ENCODE results near the gene PRKAG2.

Gene PRKAG2

GRCh38 chr7:151628846-151629604, 247.9 kb downstream of the PRKAG2 start:
- TF ChIP-seq CTCF (IDR thresholded peaks at IDR 0.05; ENCODE audit: insufficient read depth, low read length, poor library complexity, severe bottlenecking): no peak
- Histone ChIP-seq H3K36me3 (ENCODE audit: control insufficient read depth, insufficient read depth, low read length) (no peaks in the 10 kb centered on the region), H3K4me3 (replicated peaks; ENCODE audit: low read depth, low read length) (no peak overlapping the region), H3K27me3 (replicated peaks; ENCODE audit: control insufficient read depth, insufficient read depth, low read length) (no peaks in the 10 kb centered on the region)
- DNase-seq (ENCODE audit: extremely low read depth, insufficient read length): no peak

- Histone ChIP-seq H3K27me3 (replicated peaks; ENCODE audit: control insufficient read depth, insufficient read depth, low read length) (no peaks in the 10 kb centered on the region), H3K36me3 (ENCODE audit: control insufficient read depth, insufficient read depth, low read length) (no peaks in the 10 kb centered on the region), H3K4me3 (replicated peaks; ENCODE audit: low read depth, low read length) (no peak overlapping the region)
- no peak for DNase-seq (ENCODE audit: extremely low read depth, insufficient read length)
- peak; percentile 23 for TF ChIP-seq CTCF (IDR thresholded peaks at IDR 0.05; ENCODE audit: insufficient read depth, low read length, poor library complexity, severe bottlenecking)
Observed at GRCh38 chr7:151626422-151627115, 250.3 kb downstream of the PRKAG2 start.

GRCh38 chr7:151625606-151626005, 251.3 kb downstream of the PRKAG2 start:
- no peaks in the 10 kb centered on the region for H3K27me3 ChIP-seq (replicated peaks; ENCODE audit: control insufficient read depth, insufficient read depth, low read length)
- H3K4me3 ChIP-seq (replicated peaks; ENCODE audit: low read depth, low read length): no peak overlapping the region
- DNase-seq (ENCODE audit: extremely low read depth, insufficient read length): no peak
- H3K36me3 ChIP-seq (ENCODE audit: control insufficient read depth, insufficient read depth, low read length): no peaks in the 10 kb centered on the region
- no peak for TF ChIP-seq CTCF (IDR thresholded peaks at IDR 0.05; ENCODE audit: insufficient read depth, low read length, poor library complexity, severe bottlenecking)

- no peaks in the 10 kb centered on the region for H3K27me3 ChIP-seq (replicated peaks; ENCODE audit: control insufficient read depth, insufficient read depth, low read length)
- DNase-seq (ENCODE audit: extremely low read depth, insufficient read length): no peak
Observed at GRCh38 chr7:151624246-151624928, 252.5 kb downstream of the PRKAG2 start.

GRCh38 chr7:151623766-151624165, 253.1 kb downstream of the PRKAG2 start:
- H3K27me3 ChIP-seq (replicated peaks; ENCODE audit: control insufficient read depth, insufficient read depth, low read length): no peaks in the 10 kb centered on the region
- TF ChIP-seq CTCF (IDR thresholded peaks at IDR 0.05; ENCODE audit: insufficient read depth, low read length, poor library complexity, severe bottlenecking): no peak
- no peaks in the 10 kb centered on the region for H3K36me3 ChIP-seq (ENCODE audit: control insufficient read depth, insufficient read depth, low read length)
- H3K4me3 ChIP-seq (replicated peaks; ENCODE audit: low read depth, low read length): no peak overlapping the region
- no peak for DNase-seq (ENCODE audit: extremely low read depth, insufficient read length)

More at GRCh38 chr7:151624246-151624928, 252.5 kb downstream of the PRKAG2 start:
- Histone ChIP-seq H3K36me3 (ENCODE audit: control insufficient read depth, insufficient read depth, low read length) (no peaks in the 10 kb centered on the region), H3K4me3 (replicated peaks; ENCODE audit: low read depth, low read length) (no peak overlapping the region)
- TF ChIP-seq CTCF (IDR thresholded peaks at IDR 0.05; ENCODE audit: insufficient read depth, low read length, poor library complexity, severe bottlenecking): no peak
